Measurements from ENCODE around the gene CAMK2N1. TPM values are rescaled to one million over a fixed set of nuclear protein-coding genes. Genes with fewer than 3 reads are reported as not detected.

The CAMK2N1 gene
- total and polyA plus RNA-seq, 2 of the 8 experiments (the other 6 are each of a cell fraction or from before 2014, with no cell fraction given), result 2.3 to 5.6 TPM

- DNase-seq (ENCODE audit: low read depth in 1 of 2, low spot score in 2 of 2) (no peak), FAIRE-seq (no peak)
- WGBS, 2 experiments (ENCODE audit: extremely low coverage in 1 of 2, insufficient coverage in 1 of 2, insufficient read length in 1 of 2, insufficient replicate concordance in 2 of 2, low coverage in 1 of 2, low lambda C conversion rate in 2 of 2, missing lambda C conversion rate in 1 of 2), result 91% methylated on average over 4 of the region's 4 CpGs; no CpG with 5 or more reads in 1 of the 2 experiments
- Histone ChIP-seq H3K27ac (ENCODE audit: low read depth, low read length) (no peak overlapping the region), H4K5ac (ENCODE audit: insufficient read length, low read depth, low read length) (no peak overlapping the region), H3K27me3 (replicated peaks in 1 of 4; ENCODE audit: control insufficient read depth in 3 of 4, extremely low read depth in 1 of 4, insufficient read depth in 3 of 4, low read length in 3 of 4) (peaks cover 4 to 35% (median 28%) of the 10 kb centered on the region in 4 experiments), H3K4me3 (ENCODE audit: extremely low read depth in 1 of 4, insufficient read depth in 2 of 4, low read depth in 3 of 4, low read length in 4 of 4) (no peak overlapping the region), H3K4me2 (ENCODE audit: insufficient read depth in 1 of 2, low read depth in 2 of 2, low read length in 2 of 2) (no peak overlapping the region), H3K4me1 (replicated peaks in 1 of 4; ENCODE audit: control insufficient read depth in 3 of 4, insufficient read depth in 4 of 4, low read length in 3 of 4) (peaks cover 12 to 27% (median 19%) of the 10 kb centered on the region in 4 experiments), H4K91ac (replicated peaks; ENCODE audit: insufficient read length, low read length) (no peak overlapping the region), H2BK120ac (replicated peaks; ENCODE audit: low read depth, low read length) (no peak overlapping the region), H3K9ac (replicated peaks in 1 of 4; ENCODE audit: extremely low read depth in 1 of 4, low read depth in 3 of 4, low read length in 3 of 4) (no peak overlapping the region), H4K8ac (ENCODE audit: extremely low read depth, insufficient read depth, low read length) (no peak overlapping the region), H3K14ac (ENCODE audit: insufficient read length) (no peak overlapping the region), H3K9me3 (ENCODE audit: insufficient read depth in 2 of 2, low read depth in 1 of 2, low read length in 1 of 2) (no peaks in the 10 kb centered on the region), H3K23me2 (ENCODE audit: low read depth, low read length) (peaks cover 16% of the 10 kb centered on the region), H2AFZ (ENCODE audit: low read length) (no peak overlapping the region), H2BK20ac (ENCODE audit: low read length) (no peak overlapping the region), H3K18ac (ENCODE audit: extremely low read depth, low read length) (no peak overlapping the region), H3K79me1 (ENCODE audit: low read depth, low read length) (no peaks in the 10 kb centered on the region), H2BK15ac (ENCODE audit: low read length) (no peak overlapping the region), H3K23ac (ENCODE audit: insufficient read length) (no peak overlapping the region), H4K20me1 (replicated peaks in 1 of 2; ENCODE audit: control insufficient read depth in 1 of 2, insufficient read depth in 2 of 2, low read length in 2 of 2) (peaks cover 3 to 5% of the 10 kb centered on the region in 2 experiments), H2BK12ac (ENCODE audit: low read depth, low read length) (no peak overlapping the region), H3K56ac (replicated peaks; ENCODE audit: insufficient read length, low read depth, low read length) (no peak overlapping the region), H3K79me2 (ENCODE audit: control insufficient read depth in 1 of 2, insufficient read depth in 2 of 2, low read length in 2 of 2) (no peaks in the 10 kb centered on the region), H2BK5ac (ENCODE audit: low read depth, low read length) (no peak overlapping the region), H3K36me3 (ENCODE audit: control insufficient read depth in 2 of 4, insufficient read depth in 4 of 4, low read length in 3 of 4) (no peaks in the 10 kb centered on the region), H3K4ac (replicated peaks; ENCODE audit: insufficient read length, low read depth, low read length) (no peak overlapping the region), H2AK5ac (ENCODE audit: low read depth, low read length) (no peak overlapping the region)
- ChIA-PET CTCF (ENCODE audit: partially characterized antibody) (interaction anchor here (1.1 to 2.1 kb wide), 4 partner anchors 10 to 49 kb away, joined by 4 to 8 read pairs (median 6); no protein-coding TSS in a partner anchor), POLR2A (ENCODE audit: partially characterized antibody) (interaction anchor here (0.6 kb wide), 1 partner anchor 10 kb away, joined by 3 read pairs; no protein-coding TSS in a partner anchor)
- TF ChIP-seq CEBPB (IDR thresholded peaks at IDR 0.05; ENCODE audit: low read depth, low read length) (no peak), RAD21 (IDR thresholded peaks at IDR 0.05 in 1 of 2, conservative IDR thresholded peaks at IDR 0.05 in 1 of 2; ENCODE audit: low read depth in 2 of 2, low read length in 2 of 2) (no peak), NANOG (IDR thresholded peaks at IDR 0.05; ENCODE audit: insufficient read depth, low read depth, low read length, poor library complexity, severe bottlenecking) (no peak), YY1 (IDR thresholded peaks at IDR 0.05; ENCODE audit: low read depth, low read length) (no peak), CTCF (IDR thresholded peaks at IDR 0.05; ENCODE audit: control extremely low read depth in 1 of 3, insufficient read depth in 1 of 3, low read depth in 1 of 3, low read length in 3 of 3) (no peak)
- TF ChIP-seq, protein P1, sequence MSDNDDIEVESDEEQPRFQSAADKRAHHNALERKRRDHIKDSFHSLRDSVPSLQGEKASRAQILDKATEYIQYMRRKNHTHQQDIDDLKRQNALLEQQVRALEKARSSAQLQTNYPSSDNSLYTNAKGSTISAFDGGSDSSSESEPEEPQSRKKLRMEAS (IDR thresholded peaks at IDR 0.05), result no peak
Observed at GRCh38 chr1:20479840-20480239, 6.2 kb downstream of the CAMK2N1 start.

Measured in H1 (cell line).